ENCODE results near the gene MS4A1.

The MS4A1 gene

DNA sequence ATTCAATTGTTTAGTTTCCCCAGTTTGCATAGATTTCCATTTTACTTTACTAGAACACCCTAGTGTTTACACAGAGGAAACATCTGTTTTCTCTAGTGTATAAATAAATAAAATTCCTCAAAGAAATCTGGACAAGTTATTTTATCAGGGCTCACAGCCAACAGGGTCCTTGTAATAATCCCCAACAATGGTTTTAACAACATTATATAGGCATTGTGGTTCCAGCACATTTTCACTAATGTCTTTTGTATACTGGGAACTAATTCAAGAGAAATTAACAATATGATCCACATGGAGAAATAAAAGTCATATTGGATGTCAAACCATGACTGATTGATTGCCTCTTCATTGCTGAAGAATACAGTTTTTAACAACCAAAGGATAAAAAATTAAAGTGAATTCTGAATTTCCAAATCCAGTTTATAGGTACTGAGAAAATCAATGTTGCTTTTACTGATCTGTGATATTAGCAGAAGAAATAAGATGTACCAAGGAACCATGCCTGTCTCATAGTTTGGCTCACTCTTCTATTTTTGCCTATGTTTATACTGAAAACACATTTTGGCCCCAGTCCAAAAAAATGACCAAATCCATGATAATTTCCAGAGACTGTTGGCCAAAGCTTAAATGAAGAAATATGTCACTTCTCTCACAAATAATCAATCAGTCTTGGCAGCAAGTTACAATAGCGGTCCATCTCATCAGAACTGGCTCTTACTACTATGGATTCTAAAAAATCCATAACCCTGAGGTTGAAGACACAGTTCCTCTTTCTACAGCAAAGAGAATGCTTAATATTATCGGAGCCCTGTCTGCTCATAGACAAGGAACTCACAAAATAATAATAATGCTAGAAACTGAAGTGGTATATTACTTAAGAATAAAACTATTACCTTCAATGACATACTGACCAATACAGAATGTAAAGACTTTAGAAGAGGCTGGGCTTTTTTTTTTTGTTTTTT lies 58.1 kb downstream of the MS4A1 start:
- H3K4me3 ChIP-seq (ENCODE audit: low read depth, low read length) = no peak overlapping the region
- no peak for DNase-seq (ENCODE audit: low read depth)
- TF ChIP-seq, protein P1, sequence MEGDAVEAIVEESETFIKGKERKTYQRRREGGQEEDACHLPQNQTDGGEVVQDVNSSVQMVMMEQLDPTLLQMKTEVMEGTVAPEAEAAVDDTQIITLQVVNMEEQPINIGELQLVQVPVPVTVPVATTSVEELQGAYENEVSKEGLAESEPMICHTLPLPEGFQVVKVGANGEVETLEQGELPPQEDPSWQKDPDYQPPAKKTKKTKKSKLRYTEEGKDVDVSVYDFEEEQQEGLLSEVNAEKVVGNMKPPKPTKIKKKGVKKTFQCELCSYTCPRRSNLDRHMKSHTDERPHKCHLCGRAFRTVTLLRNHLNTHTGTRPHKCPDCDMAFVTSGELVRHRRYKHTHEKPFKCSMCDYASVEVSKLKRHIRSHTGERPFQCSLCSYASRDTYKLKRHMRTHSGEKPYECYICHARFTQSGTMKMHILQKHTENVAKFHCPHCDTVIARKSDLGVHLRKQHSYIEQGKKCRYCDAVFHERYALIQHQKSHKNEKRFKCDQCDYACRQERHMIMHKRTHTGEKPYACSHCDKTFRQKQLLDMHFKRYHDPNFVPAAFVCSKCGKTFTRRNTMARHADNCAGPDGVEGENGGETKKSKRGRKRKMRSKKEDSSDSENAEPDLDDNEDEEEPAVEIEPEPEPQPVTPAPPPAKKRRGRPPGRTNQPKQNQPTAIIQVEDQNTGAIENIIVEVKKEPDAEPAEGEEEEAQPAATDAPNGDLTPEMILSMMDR (IDR thresholded peaks at IDR 0.05; ENCODE audit: low read depth, low read length, missing control alignments) = no peak

- TF ChIP-seq, protein P1 (IDR thresholded peaks at IDR 0.05; ENCODE audit: low read depth, low read length, missing control alignments) = no peak
- no peak for DNase-seq (ENCODE audit: low read depth)
Measured at GRCh38 chr11:60515144-60515855, 59.7 kb downstream of the MS4A1 start, which contains the start of gene MS4A13. Gene MS4A13 (plus strand): TSS chr11:60515392. CDS start chr11:60518084, 2,692 bp downstream.

More at GRCh38 chr11:60515144-60515855, 59.7 kb downstream of the MS4A1 start, which contains the start of gene MS4A13:
- H3K4me3 ChIP-seq (ENCODE audit: low read depth, low read length) = no peak within 1 kb of the TSS
